Measurements from ENCODE around the gene IL1RL2. TPM values are rescaled to one million over a fixed set of nuclear protein-coding genes. Genes with fewer than 3 reads are reported as not detected.
A peak's percentile ranks its signal among the peaks of the same experiment; 100 is the strongest.

The IL1RL2 gene
- total RNA-seq (ENCODE audit: low replicate concordance): 1.0 and 2.0 TPM in 2 replicates
- long read RNA-seq, partial matches to known transcripts: 0 of 3 reads
- long read RNA-seq, other reads (novel, unspliced or antisense): 3 of 3 reads

- Mint-ChIP-seq H3K27ac (peak within 1 kb of the TSS; percentile 69), H3K36me3 (no peaks in the 10 kb centered on the region), H3K4me3 (peak within 1 kb of the TSS; percentile 86), H3K27me3 (peaks cover 13% of the 10 kb centered on the region), H3K4me1 (ENCODE audit: unreplicated experiment) (peaks cover 6% of the 10 kb centered on the region), H3K9me3 (no peaks in the 10 kb centered on the region)
- DNase-seq (ENCODE audit: extremely low spot score, unreplicated experiment): no peak
- no peak for TF ChIP-seq CTCF (conservative IDR thresholded peaks at IDR 0.05)
Observed at GRCh38 chr2:102186791-102187495, at the start of gene IL1RL2. Gene IL1RL2, plus strand, starts transcription at chr2:102187023. Its CDS starts 845 bp downstream, at chr2:102187868.

DNA sequence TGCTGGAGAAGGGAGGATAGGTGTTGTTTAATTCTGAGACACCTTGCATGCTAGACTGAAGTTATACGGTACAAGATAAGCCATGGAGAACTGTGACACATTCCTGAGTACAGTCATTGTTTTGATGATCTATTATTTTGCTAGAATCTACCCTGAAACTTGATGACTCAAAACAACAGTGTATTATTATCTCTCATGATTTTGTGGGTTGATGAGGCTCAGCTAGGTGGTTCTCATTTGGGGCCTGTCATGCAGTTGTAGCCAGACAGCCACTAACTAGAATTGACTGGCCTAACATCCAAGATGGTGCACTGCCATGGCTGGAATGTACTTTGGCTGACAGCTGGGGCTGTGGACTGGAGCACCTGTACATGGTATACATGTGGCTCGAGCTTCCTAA lies 49.7 kb upstream of the IL1RL2 start:
- Mint-ChIP-seq H3K36me3 (no peaks in the 10 kb centered on the region), H3K4me3 (no peak overlapping the region), H3K27ac (no peak overlapping the region), H3K9me3 (peaks cover 9% of the 10 kb centered on the region), H3K4me1 (ENCODE audit: unreplicated experiment) (peaks cover 11% of the 10 kb centered on the region), H3K27me3 (no peaks in the 10 kb centered on the region)
- DNase-seq (ENCODE audit: extremely low spot score, unreplicated experiment): no peak
- no peak for TF ChIP-seq CTCF (conservative IDR thresholded peaks at IDR 0.05)

GRCh38 chr2:102138331-102138730 lies 48.5 kb upstream of the IL1RL2 start:
- Mint-ChIP-seq H3K4me1 (ENCODE audit: unreplicated experiment) (peaks cover 17% of the 10 kb centered on the region), H3K9me3 (peaks cover 9% of the 10 kb centered on the region), H3K27me3 (no peaks in the 10 kb centered on the region), H3K36me3 (no peaks in the 10 kb centered on the region), H3K4me3 (no peak overlapping the region), H3K27ac (no peak overlapping the region)
- TF ChIP-seq CTCF (conservative IDR thresholded peaks at IDR 0.05): no peak
- no peak for DNase-seq (ENCODE audit: extremely low spot score, unreplicated experiment)

DNA sequence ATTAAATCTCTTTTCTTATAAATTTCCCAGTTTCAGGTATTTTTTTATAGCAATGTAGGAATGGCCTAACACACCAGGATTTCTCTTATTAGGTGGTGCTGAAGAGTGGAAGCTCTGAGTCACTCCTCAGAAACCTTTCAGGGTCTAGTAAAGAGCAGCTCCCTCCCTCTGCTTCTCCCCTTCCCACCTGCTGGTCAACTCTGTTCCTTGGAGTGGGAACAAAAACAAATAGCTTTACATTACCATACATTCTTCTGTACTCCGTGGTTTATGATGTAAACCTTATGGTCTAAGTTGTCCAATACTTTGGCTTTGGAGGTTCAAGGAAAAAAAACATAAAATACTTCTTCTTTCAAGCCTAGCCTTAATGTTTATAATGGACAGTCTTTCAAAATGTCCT lies 47.0 kb upstream of the IL1RL2 start:
- Mint-ChIP-seq H3K4me3 (no peak overlapping the region), H3K27me3 (no peaks in the 10 kb centered on the region), H3K36me3 (no peaks in the 10 kb centered on the region), H3K27ac (no peak overlapping the region), H3K4me1 (ENCODE audit: unreplicated experiment) (peaks cover 17% of the 10 kb centered on the region), H3K9me3 (peaks cover 9% of the 10 kb centered on the region)
- DNase-seq (ENCODE audit: extremely low spot score, unreplicated experiment): no peak
- TF ChIP-seq CTCF (conservative IDR thresholded peaks at IDR 0.05): no peak

DNA sequence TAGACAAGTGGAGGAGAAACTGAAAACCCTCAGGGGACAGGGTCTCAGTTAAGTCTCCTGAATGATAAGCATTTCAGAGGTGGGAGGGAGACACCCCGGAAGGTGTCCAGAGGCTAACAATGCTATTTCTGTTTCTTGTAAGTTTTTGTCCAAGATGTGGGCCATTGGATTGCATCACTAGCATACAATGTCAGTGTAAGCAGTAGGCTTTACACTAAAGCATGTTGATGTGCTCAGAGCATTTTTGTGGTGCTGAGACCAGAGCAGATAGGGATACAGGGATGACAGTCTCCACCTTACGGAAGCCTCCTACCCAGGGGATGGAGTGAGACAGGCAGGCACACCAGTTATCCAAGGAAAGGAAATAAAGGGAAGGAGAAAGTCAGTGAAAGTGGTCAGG lies 46.4 kb upstream of the IL1RL2 start:
- peaks cover 2% of the 10 kb centered on the region for H3K36me3 Mint-ChIP-seq
- H3K27ac Mint-ChIP-seq: no peak overlapping the region
- peak overlapping the region; percentile 67 for H3K4me3 Mint-ChIP-seq
- H3K4me1 Mint-ChIP-seq (ENCODE audit: unreplicated experiment): peaks cover 17% of the 10 kb centered on the region
- peaks cover 11% of the 10 kb centered on the region for H3K9me3 Mint-ChIP-seq
- TF ChIP-seq CTCF (conservative IDR thresholded peaks at IDR 0.05): no peak
- DNase-seq (ENCODE audit: extremely low spot score, unreplicated experiment): no peak
- no peaks in the 10 kb centered on the region for H3K27me3 Mint-ChIP-seq

All from type B pancreatic cell (in vitro differentiated cells).